Measurements from ENCODE around the gene METRN.

Gene METRN

DNA sequence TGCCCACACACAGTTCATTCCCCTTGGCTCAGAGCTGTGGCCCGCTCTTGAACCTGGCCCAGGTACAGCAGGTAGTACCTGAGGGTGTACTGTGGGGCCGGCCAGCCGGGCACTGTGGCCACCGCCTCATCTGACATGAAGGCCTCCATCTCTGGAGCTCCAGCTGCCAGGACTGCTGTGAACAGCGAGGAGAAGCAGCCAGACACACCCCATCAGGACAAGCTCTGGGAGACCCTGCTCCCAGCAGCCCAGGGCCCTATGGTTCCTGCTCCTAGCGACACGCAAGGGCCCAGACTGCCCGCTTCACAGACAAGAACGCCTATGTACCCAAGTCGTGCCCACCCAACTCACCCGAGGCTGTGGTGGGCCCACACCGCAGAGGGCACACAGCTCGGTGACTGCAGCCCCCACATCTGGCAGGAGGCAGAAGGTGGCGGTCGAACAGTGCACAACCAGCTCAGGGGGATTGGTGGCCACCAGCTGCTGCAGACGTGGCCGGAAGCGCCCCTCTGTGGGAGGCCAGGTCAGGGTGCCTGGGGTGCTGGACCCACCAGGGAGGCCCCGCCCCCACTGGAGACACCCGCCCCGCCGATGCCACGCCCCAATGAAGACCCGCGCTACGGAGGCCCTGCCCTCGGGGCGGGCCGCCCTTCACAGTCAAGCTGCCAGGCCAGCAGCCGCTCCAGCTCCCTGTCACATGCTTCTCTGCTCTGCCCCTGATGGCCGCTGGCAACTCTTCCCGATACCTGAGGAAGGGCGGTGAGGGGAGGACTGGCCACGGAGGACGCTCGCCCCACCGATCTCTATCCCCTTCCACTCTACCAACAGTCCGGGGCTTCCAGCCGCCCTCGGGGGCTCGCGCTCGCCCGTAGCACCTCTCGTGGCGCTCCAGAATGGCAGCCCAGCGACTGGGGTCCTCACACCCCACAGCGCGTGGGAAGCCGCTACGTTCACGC, 35.8 kb upstream of the METRN start:
- Histone ChIP-seq H3K4me1 (ENCODE audit: insufficient read depth, low read length, poor library complexity, severe bottlenecking) (peaks cover 4% of the 10 kb centered on the region), H3K79me2 (ENCODE audit: insufficient read depth, low read length) (peaks cover 16% of the 10 kb centered on the region; the same call in 1 of the 2 replicates), H2AFZ (ENCODE audit: low read length) (no peak overlapping the region), H3K36me3 (ENCODE audit: insufficient read depth, low read length) (no peaks in the 10 kb centered on the region), H3K4me3 (ENCODE audit: low read length, poor library complexity, severe bottlenecking) (peak overlapping the region; percentile 60), H3K27me3 (ENCODE audit: insufficient read depth, low read length, poor library complexity, severe bottlenecking) (no peaks in the 10 kb centered on the region), H3K9me2 (replicated peaks; ENCODE audit: low read depth, low read length) (no peaks in the 10 kb centered on the region), H3F3A (ENCODE audit: low read depth) (no peaks in the 10 kb centered on the region), H3K4me2 (ENCODE audit: low read depth, low read length, poor library complexity, severe bottlenecking) (peak overlapping the region; percentile 66), H3K9me3 (ENCODE audit: insufficient read depth, low read depth, low read length) (no peaks in the 10 kb centered on the region), H3K9ac (ENCODE audit: low read depth, low read length, poor library complexity, severe bottlenecking) (no peak overlapping the region), H4K20me1 (ENCODE audit: insufficient read depth, low read length, poor library complexity, severe bottlenecking) (peaks cover 2% of the 10 kb centered on the region)
- no peak for TF ChIP-seq EZH2phosphoT487 (IDR thresholded peaks at IDR 0.05; ENCODE audit: borderline replicate concordance)
- TF ChIP-seq, protein P1, sequence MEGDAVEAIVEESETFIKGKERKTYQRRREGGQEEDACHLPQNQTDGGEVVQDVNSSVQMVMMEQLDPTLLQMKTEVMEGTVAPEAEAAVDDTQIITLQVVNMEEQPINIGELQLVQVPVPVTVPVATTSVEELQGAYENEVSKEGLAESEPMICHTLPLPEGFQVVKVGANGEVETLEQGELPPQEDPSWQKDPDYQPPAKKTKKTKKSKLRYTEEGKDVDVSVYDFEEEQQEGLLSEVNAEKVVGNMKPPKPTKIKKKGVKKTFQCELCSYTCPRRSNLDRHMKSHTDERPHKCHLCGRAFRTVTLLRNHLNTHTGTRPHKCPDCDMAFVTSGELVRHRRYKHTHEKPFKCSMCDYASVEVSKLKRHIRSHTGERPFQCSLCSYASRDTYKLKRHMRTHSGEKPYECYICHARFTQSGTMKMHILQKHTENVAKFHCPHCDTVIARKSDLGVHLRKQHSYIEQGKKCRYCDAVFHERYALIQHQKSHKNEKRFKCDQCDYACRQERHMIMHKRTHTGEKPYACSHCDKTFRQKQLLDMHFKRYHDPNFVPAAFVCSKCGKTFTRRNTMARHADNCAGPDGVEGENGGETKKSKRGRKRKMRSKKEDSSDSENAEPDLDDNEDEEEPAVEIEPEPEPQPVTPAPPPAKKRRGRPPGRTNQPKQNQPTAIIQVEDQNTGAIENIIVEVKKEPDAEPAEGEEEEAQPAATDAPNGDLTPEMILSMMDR (conservative IDR thresholded peaks at IDR 0.05; ENCODE audit: low read length) = no peak

DNA sequence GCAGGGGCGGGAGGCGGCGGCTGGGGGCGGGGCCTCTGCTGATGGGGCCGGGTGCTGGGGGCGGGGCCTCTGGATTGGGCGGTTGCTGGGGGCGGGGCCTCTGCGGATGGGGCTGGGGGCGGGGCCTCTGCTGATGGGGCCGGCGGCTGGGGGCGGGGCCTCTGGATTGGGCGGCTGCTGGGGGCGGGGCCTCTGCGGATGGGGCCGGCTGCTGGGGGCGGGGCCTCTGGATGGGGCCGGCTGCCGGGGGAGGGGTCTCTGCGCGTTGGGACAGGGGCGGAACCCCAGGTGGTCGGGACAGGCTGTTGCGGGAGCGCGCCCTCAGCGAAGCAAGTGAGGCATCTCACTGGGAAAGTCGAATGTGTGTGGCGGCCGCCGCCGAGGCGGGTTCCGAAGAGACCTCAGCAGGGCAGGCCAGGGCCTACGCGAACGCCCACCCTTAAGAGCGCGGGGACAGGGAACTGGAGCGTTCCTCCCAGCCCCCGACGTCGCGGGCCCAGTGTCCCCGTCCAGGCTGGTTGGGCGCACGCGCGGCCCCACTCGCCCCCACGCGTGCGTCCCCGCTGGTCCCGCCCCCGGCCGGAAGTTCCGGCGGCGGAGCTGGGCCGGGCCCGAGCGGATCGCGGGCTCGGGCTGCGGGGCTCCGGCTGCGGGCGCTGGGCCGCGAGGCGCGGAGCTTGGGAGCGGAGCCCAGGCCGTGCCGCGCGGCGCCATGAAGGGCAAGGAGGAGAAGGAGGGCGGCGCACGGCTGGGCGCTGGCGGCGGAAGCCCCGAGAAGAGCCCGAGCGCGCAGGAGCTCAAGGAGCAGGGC, 34.9 kb upstream of the METRN start, which contains the start of gene STUB1:
TSS of gene STUB1 (plus strand) at position 597 of the 811 bp plus-strand sequence. CDS start at position 713, 116 bp downstream.
- no peaks in the 10 kb centered on the region for H3K9me3 ChIP-seq (ENCODE audit: insufficient read depth, low read depth, low read length)
- H3K4me1 ChIP-seq (ENCODE audit: insufficient read depth, low read length, poor library complexity, severe bottlenecking) = peaks cover 4% of the 10 kb centered on the region
- H4K20me1 ChIP-seq (ENCODE audit: insufficient read depth, low read length, poor library complexity, severe bottlenecking) = peaks cover 2% of the 10 kb centered on the region
- H2AFZ ChIP-seq (ENCODE audit: low read length) = no peak within 1 kb of the TSS
- H3K9me2 ChIP-seq (replicated peaks; ENCODE audit: low read depth, low read length) = no peaks in the 10 kb centered on the region
- H3K79me2 ChIP-seq (ENCODE audit: insufficient read depth, low read length) = peaks cover 16% of the 10 kb centered on the region; the same call in 1 of the 2 replicates
- no peak for TF ChIP-seq EZH2phosphoT487 (IDR thresholded peaks at IDR 0.05; ENCODE audit: borderline replicate concordance)
- TF ChIP-seq, protein P1 (conservative IDR thresholded peaks at IDR 0.05; ENCODE audit: low read length) = no peak
- H3K36me3 ChIP-seq (ENCODE audit: insufficient read depth, low read length) = no peaks in the 10 kb centered on the region
- peak within 1 kb of the TSS; percentile 82 for H3K4me3 ChIP-seq (ENCODE audit: low read length, poor library complexity, severe bottlenecking)
- peak within 1 kb of the TSS; percentile 76 for H3K9ac ChIP-seq (ENCODE audit: low read depth, low read length, poor library complexity, severe bottlenecking)
- H3K4me2 ChIP-seq (ENCODE audit: low read depth, low read length, poor library complexity, severe bottlenecking) = peak within 1 kb of the TSS; percentile 73
- no peaks in the 10 kb centered on the region for H3K27me3 ChIP-seq (ENCODE audit: insufficient read depth, low read length, poor library complexity, severe bottlenecking)
- no peaks in the 10 kb centered on the region for H3F3A ChIP-seq (ENCODE audit: low read depth)

DNA sequence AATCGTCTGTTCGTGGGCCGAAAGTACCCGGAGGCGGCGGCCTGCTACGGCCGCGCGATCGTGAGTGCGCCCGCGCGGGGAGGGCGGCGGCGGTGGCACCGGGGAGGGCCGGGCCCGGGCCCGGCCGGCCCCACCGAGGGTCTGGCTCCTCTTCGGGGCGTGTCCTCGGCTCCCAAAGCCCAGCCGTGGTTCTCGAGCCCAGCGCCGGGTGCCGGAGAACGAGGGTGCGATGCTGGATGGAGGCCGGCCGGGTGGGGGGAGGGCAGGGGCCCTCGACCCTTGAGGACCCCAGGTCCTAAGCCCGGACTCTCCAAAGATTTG, 34.3 kb upstream of the METRN start:
- Histone ChIP-seq H3K27me3 (ENCODE audit: insufficient read depth, low read length, poor library complexity, severe bottlenecking) (no peaks in the 10 kb centered on the region), H2AFZ (ENCODE audit: low read length) (no peak overlapping the region), H3K36me3 (ENCODE audit: insufficient read depth, low read length) (no peaks in the 10 kb centered on the region), H3K9ac (ENCODE audit: low read depth, low read length, poor library complexity, severe bottlenecking) (peak overlapping the region; percentile 76), H3F3A (ENCODE audit: low read depth) (no peaks in the 10 kb centered on the region), H3K9me2 (replicated peaks; ENCODE audit: low read depth, low read length) (no peaks in the 10 kb centered on the region), H4K20me1 (ENCODE audit: insufficient read depth, low read length, poor library complexity, severe bottlenecking) (peaks cover 2% of the 10 kb centered on the region), H3K4me2 (ENCODE audit: low read depth, low read length, poor library complexity, severe bottlenecking) (peak overlapping the region; percentile 73), H3K79me2 (ENCODE audit: insufficient read depth, low read length) (peaks cover 16% of the 10 kb centered on the region; the same call in 1 of the 2 replicates), H3K4me1 (ENCODE audit: insufficient read depth, low read length, poor library complexity, severe bottlenecking) (peaks cover 4% of the 10 kb centered on the region), H3K4me3 (ENCODE audit: low read length, poor library complexity, severe bottlenecking) (peak overlapping the region; percentile 82), H3K9me3 (ENCODE audit: insufficient read depth, low read depth, low read length) (no peaks in the 10 kb centered on the region)
- TF ChIP-seq EZH2phosphoT487 (IDR thresholded peaks at IDR 0.05; ENCODE audit: borderline replicate concordance) = no peak
- TF ChIP-seq, protein P1 (conservative IDR thresholded peaks at IDR 0.05; ENCODE audit: low read length) = no peak

All from Loucy (cell line).